ENCODE results near the gene CHST15.

- TF ChIP-seq JUND (IDR thresholded peaks at IDR 0.05) = no peak
- TF ChIP-seq CTCF (IDR thresholded peaks at IDR 0.05; ENCODE audit: low read depth, low read length, missing input control) = no peak
- TF ChIP-seq SP1 (IDR thresholded peaks at IDR 0.05) = no peak
- TF ChIP-seq TAF1 (conservative IDR thresholded peaks at IDR 0.05) = no peak
- no peak for TF ChIP-seq MAX (IDR thresholded peaks at IDR 0.05)
- no peak for TF ChIP-seq ATF3 (IDR thresholded peaks at IDR 0.05)
- no peak for TF ChIP-seq REST (IDR thresholded peaks at IDR 0.05)
- no peak for TF ChIP-seq ZBTB33 (IDR thresholded peaks at IDR 0.05)
- no peak for TF ChIP-seq YY1 (IDR thresholded peaks at IDR 0.05)
- TF ChIP-seq GABPA (IDR thresholded peaks at IDR 0.05 in 1 of 2, conservative IDR thresholded peaks at IDR 0.05 in 1 of 2) = no peak
- no peak for TF ChIP-seq RAD21 (IDR thresholded peaks at IDR 0.05)
- TF ChIP-seq HNF4A (conservative IDR thresholded peaks at IDR 0.05) = no peak
Measured at GRCh38 chr10:124091646-124092249, 1.6 kb downstream of the CHST15 start.
